Chondrocyte (in vitro differentiated cells): ENCODE results near the gene MCTP2. TPM values are rescaled to one million over a fixed set of nuclear protein-coding genes. Genes with fewer than 3 reads are reported as not detected.

Experiments used
- DNase-seq: peaks from one replicate; pipeline ENCODE4 v3.0.0; 2021; ENCODE audit warnings: mixed read lengths, low spot score
- H3K27ac Mint-ChIP-seq: one replicate; pipeline ENCODE4 v1.8.0; 2021; ENCODE audit warnings: mild to moderate bottlenecking, moderate library complexity, mixed read lengths; ENCODE audit not compliant: unreplicated experiment
- H3K27me3 Mint-ChIP-seq: 2 replicates; pipeline ENCODE4 v1.8.0; 2021; ENCODE audit warnings: low read depth, mixed read lengths
- H3K36me3 Mint-ChIP-seq: 2 replicates; pipeline ENCODE4 v1.8.0; 2021; ENCODE audit warnings: low read depth, mixed read lengths
- H3K4me1 Mint-ChIP-seq: 2 replicates; pipeline ENCODE4 v1.8.0; 2021; ENCODE audit warnings: low read depth, mild to moderate bottlenecking, mixed read lengths
- H3K4me3 Mint-ChIP-seq: one replicate; pipeline ENCODE4 v1.8.0; 2021; ENCODE audit warnings: mild to moderate bottlenecking, moderate library complexity, mixed read lengths; ENCODE audit not compliant: unreplicated experiment
- H3K9me3 Mint-ChIP-seq: 2 replicates; pipeline ENCODE4 v1.8.0; 2021; ENCODE audit warnings: low read depth, mixed read lengths
- total RNA-seq: library from RNA; stranded (reverse); gene quantifications from 3 replicates; pipeline ENCODE4 v1.2.1, GENCODE V29; 2021
- TF ChIP-seq, protein P1 (sequence below): fragments of 200-600 bp; sonication (generic); IDR thresholded peaks from 2 replicates; pipeline ENCODE4 v1.5.0; 2021; ENCODE audit warnings: antibody characterized with exemption, mild to moderate bottlenecking, moderate library complexity

Gene MCTP2
- total RNA-seq, 1 donor from 2014 or later = 4.5 TPM

- TF ChIP-seq, protein P1, sequence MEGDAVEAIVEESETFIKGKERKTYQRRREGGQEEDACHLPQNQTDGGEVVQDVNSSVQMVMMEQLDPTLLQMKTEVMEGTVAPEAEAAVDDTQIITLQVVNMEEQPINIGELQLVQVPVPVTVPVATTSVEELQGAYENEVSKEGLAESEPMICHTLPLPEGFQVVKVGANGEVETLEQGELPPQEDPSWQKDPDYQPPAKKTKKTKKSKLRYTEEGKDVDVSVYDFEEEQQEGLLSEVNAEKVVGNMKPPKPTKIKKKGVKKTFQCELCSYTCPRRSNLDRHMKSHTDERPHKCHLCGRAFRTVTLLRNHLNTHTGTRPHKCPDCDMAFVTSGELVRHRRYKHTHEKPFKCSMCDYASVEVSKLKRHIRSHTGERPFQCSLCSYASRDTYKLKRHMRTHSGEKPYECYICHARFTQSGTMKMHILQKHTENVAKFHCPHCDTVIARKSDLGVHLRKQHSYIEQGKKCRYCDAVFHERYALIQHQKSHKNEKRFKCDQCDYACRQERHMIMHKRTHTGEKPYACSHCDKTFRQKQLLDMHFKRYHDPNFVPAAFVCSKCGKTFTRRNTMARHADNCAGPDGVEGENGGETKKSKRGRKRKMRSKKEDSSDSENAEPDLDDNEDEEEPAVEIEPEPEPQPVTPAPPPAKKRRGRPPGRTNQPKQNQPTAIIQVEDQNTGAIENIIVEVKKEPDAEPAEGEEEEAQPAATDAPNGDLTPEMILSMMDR = no peak
- peaks cover 2% of the 10 kb centered on the region for H3K9me3 Mint-ChIP-seq
- no peaks in the 10 kb centered on the region for H3K27me3 Mint-ChIP-seq
- H3K27ac Mint-ChIP-seq = no peak overlapping the region
- no peak for DNase-seq
- H3K4me3 Mint-ChIP-seq = no peak overlapping the region
- H3K4me1 Mint-ChIP-seq = no peaks in the 10 kb centered on the region
- no peaks in the 10 kb centered on the region for H3K36me3 Mint-ChIP-seq
Measured at GRCh38 chr15:94306700-94307650, 75.6 kb downstream of the MCTP2 start.

DNA sequence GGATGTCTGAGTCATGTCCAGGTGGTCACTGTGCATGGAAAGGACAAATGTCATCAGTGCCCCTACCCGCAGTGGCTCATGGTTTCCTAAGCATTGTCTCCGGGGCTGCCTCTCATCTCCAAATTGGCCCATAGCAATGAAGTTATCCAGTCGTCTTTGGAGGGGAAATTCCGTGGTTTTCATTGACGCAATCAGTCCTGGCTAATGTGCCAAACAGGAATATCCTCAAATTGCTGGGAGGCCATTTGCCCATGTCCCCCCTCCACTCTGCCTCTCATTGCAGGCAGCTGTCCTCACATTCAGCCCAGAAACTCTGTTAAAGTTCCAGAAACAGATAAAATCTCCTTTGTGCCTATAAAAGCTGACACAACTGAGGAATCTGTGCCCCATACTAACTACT lies 81.6 kb downstream of the MCTP2 start:
- H3K4me3 Mint-ChIP-seq = no peak overlapping the region
- no peaks in the 10 kb centered on the region for H3K4me1 Mint-ChIP-seq
- H3K36me3 Mint-ChIP-seq = peaks cover 19% of the 10 kb centered on the region
- peaks cover 7% of the 10 kb centered on the region for H3K9me3 Mint-ChIP-seq
- TF ChIP-seq, protein P1 = no peak
- no peak overlapping the region for H3K27ac Mint-ChIP-seq
- no peaks in the 10 kb centered on the region for H3K27me3 Mint-ChIP-seq
- no peak for DNase-seq

DNA sequence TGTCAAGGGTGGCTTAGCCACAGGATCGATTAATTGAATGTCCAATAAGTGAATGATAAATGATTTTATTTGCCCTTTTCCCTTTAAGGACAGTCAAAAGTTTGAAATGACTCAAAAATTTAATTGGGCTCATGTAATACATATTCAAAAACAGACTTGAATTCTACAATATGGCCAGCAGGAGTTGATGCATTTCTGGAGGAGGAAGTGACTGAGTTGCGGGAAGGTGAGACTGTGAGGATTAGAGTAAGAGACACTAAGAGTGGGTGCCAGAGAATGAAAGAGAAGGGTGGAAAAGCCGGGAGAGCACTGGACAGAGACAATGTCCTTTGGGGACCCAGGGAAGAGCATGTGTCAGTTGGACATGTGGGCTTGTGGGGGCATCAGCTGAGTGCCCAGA lies 83.3 kb downstream of the MCTP2 start:
- no peak for DNase-seq
- peaks cover 7% of the 10 kb centered on the region for H3K9me3 Mint-ChIP-seq
- TF ChIP-seq, protein P1 = no peak
- H3K27me3 Mint-ChIP-seq = no peaks in the 10 kb centered on the region
- H3K36me3 Mint-ChIP-seq = peaks cover 19% of the 10 kb centered on the region
- H3K4me1 Mint-ChIP-seq = no peaks in the 10 kb centered on the region
- no peak overlapping the region for H3K4me3 Mint-ChIP-seq
- no peak overlapping the region for H3K27ac Mint-ChIP-seq

GRCh38 chr15:94317211-94317610 lies 85.8 kb downstream of the MCTP2 start:
- Mint-ChIP-seq H3K36me3 (peaks cover 22% of the 10 kb centered on the region), H3K27ac (no peak overlapping the region), H3K9me3 (peaks cover 7% of the 10 kb centered on the region), H3K4me3 (no peak overlapping the region), H3K4me1 (no peaks in the 10 kb centered on the region), H3K27me3 (no peaks in the 10 kb centered on the region)
- no peak for DNase-seq
- TF ChIP-seq, protein P1 = no peak

DNA sequence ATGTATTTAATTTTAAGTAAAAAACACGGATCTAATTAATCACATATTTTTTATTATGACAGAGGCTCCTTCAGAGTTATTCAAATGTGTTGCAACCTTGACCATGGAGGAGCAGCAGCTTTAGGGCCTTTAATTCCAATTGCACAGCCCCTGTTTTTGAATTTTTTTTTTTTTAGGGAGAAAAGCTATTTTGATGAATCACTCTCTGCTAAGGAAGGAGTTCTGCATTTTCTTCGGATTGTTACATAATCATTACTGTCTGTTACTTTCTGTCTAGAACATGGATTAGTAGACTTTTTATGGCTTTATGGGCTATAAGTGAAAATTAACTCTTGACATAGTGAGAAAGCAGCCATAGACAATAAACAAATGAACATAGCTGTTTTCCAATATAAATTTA lies 90.8 kb downstream of the MCTP2 start:
- no peak for DNase-seq
- Mint-ChIP-seq H3K27me3 (no peaks in the 10 kb centered on the region), H3K4me1 (peaks cover 7% of the 10 kb centered on the region), H3K9me3 (peaks cover 1% of the 10 kb centered on the region), H3K36me3 (peaks cover 8% of the 10 kb centered on the region), H3K4me3 (no peak overlapping the region), H3K27ac (no peak overlapping the region)
- TF ChIP-seq, protein P1 = no peak
